ENCODE results near the gene PPP2R5C. TPM values are rescaled to one million over a fixed set of nuclear protein-coding genes. Genes with fewer than 3 reads are reported as not detected.
A peak's percentile ranks its signal among the peaks of the same experiment; 100 is the strongest.

PPP2R5C gene
- total RNA-seq, 1 donor from 2014 or later = 125 TPM

- DNase-seq (ENCODE audit: low spot score in 2 of 2, unreplicated experiment in 2 of 2) = no peak
- H3K4me3 Mint-ChIP-seq = no peak overlapping the region
- peaks cover 17% of the 10 kb centered on the region for H3K4me1 Mint-ChIP-seq
- H3K27ac Mint-ChIP-seq = no peak overlapping the region
- H3K27me3 Mint-ChIP-seq (ENCODE audit: low read depth) = no peaks in the 10 kb centered on the region
- H3K9me3 Mint-ChIP-seq = no peaks in the 10 kb centered on the region
- no peak for TF ChIP-seq CTCF (IDR thresholded peaks at IDR 0.05; ENCODE audit: unreplicated experiment)
- H3K36me3 Mint-ChIP-seq = no peaks in the 10 kb centered on the region
These were observed 197.8 kb downstream of the PPP2R5C start for GRCh38 chr14:101959277-101959676.

- DNase-seq (ENCODE audit: low spot score in 2 of 2, unreplicated experiment in 2 of 2) = no peak
- H3K9me3 Mint-ChIP-seq = no peaks in the 10 kb centered on the region
- H3K4me3 Mint-ChIP-seq = no peak overlapping the region
- TF ChIP-seq CTCF (IDR thresholded peaks at IDR 0.05; ENCODE audit: unreplicated experiment) = no peak
- no peak overlapping the region for H3K27ac Mint-ChIP-seq
- H3K36me3 Mint-ChIP-seq = no peaks in the 10 kb centered on the region
- peaks cover 17% of the 10 kb centered on the region for H3K4me1 Mint-ChIP-seq
- H3K27me3 Mint-ChIP-seq (ENCODE audit: low read depth) = no peaks in the 10 kb centered on the region
These were observed 198.7 kb downstream of the PPP2R5C start for GRCh38 chr14:101960225-101960624.

GRCh38 chr14:101961011-101961721, 199.7 kb downstream of the PPP2R5C start:
- H3K27ac Mint-ChIP-seq = no peak overlapping the region
- H3K4me1 Mint-ChIP-seq = peaks cover 23% of the 10 kb centered on the region
- no peaks in the 10 kb centered on the region for H3K36me3 Mint-ChIP-seq
- peak; percentile 78 for TF ChIP-seq CTCF (IDR thresholded peaks at IDR 0.05; ENCODE audit: unreplicated experiment)
- no peaks in the 10 kb centered on the region for H3K27me3 Mint-ChIP-seq (ENCODE audit: low read depth)
- DNase-seq (ENCODE audit: low spot score in 2 of 2, unreplicated experiment in 2 of 2) = peak in 1 of 2 experiments; percentile 73
- no peak overlapping the region for H3K4me3 Mint-ChIP-seq
- H3K9me3 Mint-ChIP-seq = no peaks in the 10 kb centered on the region

GRCh38 chr14:101961746-101962502, 200.4 kb downstream of the PPP2R5C start:
- no peak overlapping the region for H3K4me3 Mint-ChIP-seq
- peaks cover 28% of the 10 kb centered on the region for H3K4me1 Mint-ChIP-seq
- no peaks in the 10 kb centered on the region for H3K9me3 Mint-ChIP-seq
- H3K27ac Mint-ChIP-seq = no peak overlapping the region
- no peak for TF ChIP-seq CTCF (IDR thresholded peaks at IDR 0.05; ENCODE audit: unreplicated experiment)
- DNase-seq (ENCODE audit: low spot score in 2 of 2, unreplicated experiment in 2 of 2) = no peak
- no peaks in the 10 kb centered on the region for H3K27me3 Mint-ChIP-seq (ENCODE audit: low read depth)
- no peaks in the 10 kb centered on the region for H3K36me3 Mint-ChIP-seq

- DNase-seq (ENCODE audit: low spot score in 2 of 2, unreplicated experiment in 2 of 2) = peak in 1 of 2 experiments; percentile 61
- peak overlapping the region; percentile 19 for H3K27ac Mint-ChIP-seq
- H3K27me3 Mint-ChIP-seq (ENCODE audit: low read depth) = no peaks in the 10 kb centered on the region
- no peak overlapping the region for H3K4me3 Mint-ChIP-seq
- H3K4me1 Mint-ChIP-seq = peaks cover 30% of the 10 kb centered on the region
- no peaks in the 10 kb centered on the region for H3K9me3 Mint-ChIP-seq
- no peak for TF ChIP-seq CTCF (IDR thresholded peaks at IDR 0.05; ENCODE audit: unreplicated experiment)
- no peaks in the 10 kb centered on the region for H3K36me3 Mint-ChIP-seq
These were observed 201.0 kb downstream of the PPP2R5C start for GRCh38 chr14:101962503-101962874.
